A673 (cell line): ENCODE data around the gene GRIK4.

ENCODE experiments used
- CTCF ChIP-seq: fragments of 300-800, 200-600 bp; sonication (generic); conservative IDR thresholded peaks from 2 replicates; pipeline ENCODE4 v1.5.1; 2017; ENCODE audit warnings: low read depth, mild to moderate bottlenecking, antibody characterized with exemption, low read length, moderate library complexity, mixed read lengths
- EZH2 ChIP-seq: fragments of 200-600 bp; sonication (generic); IDR thresholded peaks from 2 replicates; pipeline ENCODE4 v1.6.1; 2017; ENCODE audit warnings: borderline replicate concordance, low read depth, mild to moderate bottlenecking, mixed read lengths, antibody characterized with exemption, low read length; ENCODE audit not compliant: poor library complexity, severe bottlenecking

DNA sequence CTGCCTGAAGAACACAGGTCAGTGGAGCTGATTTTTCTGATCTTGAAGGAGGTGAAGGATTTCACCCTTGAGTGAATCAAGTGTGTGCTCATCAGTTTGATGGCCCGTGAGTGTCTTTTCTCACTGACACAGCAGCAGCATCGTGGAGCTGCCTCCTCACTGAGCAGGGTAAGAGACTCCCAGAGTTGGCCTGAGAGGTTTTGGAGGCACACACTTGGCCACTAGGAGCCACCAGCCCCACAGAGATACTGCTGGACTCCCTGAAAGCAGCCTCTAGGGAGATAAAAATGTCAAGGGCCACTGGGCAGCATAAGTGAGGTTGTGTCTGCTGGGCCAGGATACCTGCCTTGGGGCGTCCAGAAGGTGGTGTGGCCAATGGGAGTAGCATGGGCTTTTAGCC is 245.4 kb downstream of the GRIK4 start:
- no peak for TF ChIP-seq CTCF
- TF ChIP-seq EZH2 = no peak
